Mesenchymal stem cell (in vitro differentiated cells and primary cell): ENCODE data around the gene HS3ST4.

Experiments used
- DNase-seq: peaks from one replicate; pipeline ENCODE4 v3.0.0-alpha.2; 2013
- H2AFZ ChIP-seq: one replicate; pipeline ENCODE4 v1.6.1; 2013; ENCODE audit warnings: low read depth, mild to moderate bottlenecking, control low read depth, inconsistent platforms, low read length, moderate library complexity
- H2AK5ac ChIP-seq: 2 replicates; pipeline ENCODE4 v1.6.1; 2013; ENCODE audit warnings: low read length, moderate library complexity, mild to moderate bottlenecking, inconsistent platforms; ENCODE audit not compliant: severe bottlenecking
- H2BK120ac ChIP-seq: one replicate; pipeline ENCODE4 v1.6.1; 2013; ENCODE audit warnings: low read depth, mild to moderate bottlenecking, inconsistent platforms, low read length, moderate library complexity
- H2BK12ac ChIP-seq, 2 experiments: one replicate each; pipeline ENCODE4 v1.6.1; 2013; ENCODE audit warnings: inconsistent platforms in 2 of 2, low read length in 2 of 2, mild to moderate bottlenecking in 2 of 2, moderate library complexity in 2 of 2, control low read depth in 1 of 2
- H2BK15ac ChIP-seq: one replicate; pipeline ENCODE4 v1.6.1; 2013; ENCODE audit warnings: mild to moderate bottlenecking, low read depth, inconsistent platforms; ENCODE audit not compliant: poor library complexity, severe bottlenecking
- H2BK5ac ChIP-seq: 2 replicates; pipeline ENCODE4 v1.6.1; 2013; ENCODE audit warnings: low read depth, mild to moderate bottlenecking, low read length, control low read depth, inconsistent platforms; ENCODE audit not compliant: poor library complexity, severe bottlenecking
- H3K14ac ChIP-seq, 2 experiments: one replicate each; pipeline ENCODE4 v1.6.1; 2013; ENCODE audit warnings: inconsistent platforms in 2 of 2, low read length in 2 of 2, control low read depth in 1 of 2, mild to moderate bottlenecking in 1 of 2, moderate library complexity in 1 of 2
- H3K18ac ChIP-seq, 2 experiments: one replicate each; pipeline ENCODE4 v1.6.1; 2013; ENCODE audit warnings: inconsistent platforms in 2 of 2, low read length in 2 of 2, control low read depth in 1 of 2, low read depth in 1 of 2, mild to moderate bottlenecking in 1 of 2
- H3K23ac ChIP-seq, 2 experiments: one replicate each; pipeline ENCODE4 v1.6.1; 2013; ENCODE audit warnings: inconsistent platforms in 2 of 2, low read length in 2 of 2, mild to moderate bottlenecking in 2 of 2, moderate library complexity in 2 of 2, control low read depth in 1 of 2
- H3K27ac ChIP-seq: 2 replicates; pipeline ENCODE4 v1.5.1; 2013; ENCODE audit warnings: mild to moderate bottlenecking, moderate library complexity, low read length, control low read depth, inconsistent platforms; ENCODE audit not compliant: poor library complexity, severe bottlenecking
- H3K27me3 ChIP-seq, 2 experiments: 2 replicates each; pipeline versions ENCODE4 v1.6.1 to v1.7.0; 2013; ENCODE audit warnings: low read length in 2 of 2, mild to moderate bottlenecking in 2 of 2, moderate library complexity in 2 of 2, control low read depth in 1 of 2, inconsistent platforms in 1 of 2; ENCODE audit not compliant: control insufficient read depth in 1 of 2, insufficient read depth in 1 of 2
- H3K36me3 ChIP-seq, 2 experiments: 2 replicates each; pipeline versions ENCODE4 v1.6.1 to v1.7.0; 2013; ENCODE audit warnings: low read length in 2 of 2, control low read depth in 1 of 2, inconsistent platforms in 1 of 2, low read depth in 1 of 2, mild to moderate bottlenecking in 1 of 2; ENCODE audit not compliant: insufficient read depth in 2 of 2, control insufficient read depth in 1 of 2
- H3K4ac ChIP-seq, 2 experiments: one replicate each; pipeline ENCODE4 v1.6.1; 2013; ENCODE audit warnings: inconsistent platforms in 2 of 2, low read length in 2 of 2, mild to moderate bottlenecking in 2 of 2, moderate library complexity in 2 of 2, control low read depth in 1 of 2, low read depth in 1 of 2
- H3K4me1 ChIP-seq: 2 replicates; pipeline ENCODE4 v1.6.1; 2013; ENCODE audit warnings: low read depth, low read length, control low read depth; ENCODE audit not compliant: control insufficient read depth, insufficient read depth
- H3K4me2 ChIP-seq: 2 replicates; pipeline ENCODE4 v1.6.1; 2013; ENCODE audit warnings: low read length, mild to moderate bottlenecking, inconsistent platforms; ENCODE audit not compliant: poor library complexity, severe bottlenecking
- H3K4me3 ChIP-seq, 2 experiments: 2 replicates each; pipeline versions ENCODE4 v1.5.1 to v1.7.0; 2013; ENCODE audit warnings: low read length in 2 of 2, mild to moderate bottlenecking in 2 of 2, control low read depth in 1 of 2, low read depth in 1 of 2; ENCODE audit not compliant: insufficient read depth in 1 of 2
- H3K79me1 ChIP-seq: replicated peaks from 2 replicates; pipeline ENCODE4 v1.6.1; 2013; ENCODE audit warnings: mild to moderate bottlenecking, control low read depth, low read length, inconsistent platforms; ENCODE audit not compliant: poor library complexity, severe bottlenecking
- H3K9ac ChIP-seq: 2 replicates; pipeline ENCODE4 v1.7.0; 2013; ENCODE audit warnings: mild to moderate bottlenecking, low read length, moderate library complexity
- H3K9me3 ChIP-seq: 2 replicates; pipeline ENCODE4 v1.7.0; 2013; ENCODE audit warnings: mild to moderate bottlenecking, low read length; ENCODE audit not compliant: control insufficient read depth
- H4K8ac ChIP-seq: one replicate; pipeline ENCODE4 v1.6.1; 2013; ENCODE audit warnings: inconsistent platforms, mild to moderate bottlenecking, low read length, moderate library complexity
- H4K91ac ChIP-seq: one replicate; pipeline ENCODE4 v1.6.1; 2013; ENCODE audit warnings: mild to moderate bottlenecking, low read length, inconsistent platforms
- WGBS: methylation state at CpG from one replicate; pipeline ENCODE4 v1.1.7; 2013; ENCODE audit warnings: mixed read lengths; 5-methylcytosine and 5-hydroxymethylcytosine counted together

HS3ST4 gene

GRCh38 chr16:25832291-25832690, 140.5 kb downstream of the HS3ST4 start:
- Histone ChIP-seq H3K4me2 (no peak overlapping the region), H2BK120ac (no peak overlapping the region), H3K4me1 (no peaks in the 10 kb centered on the region), H3K23ac (no peak overlapping the region), H3K14ac (no peak overlapping the region), H3K27ac (no peak overlapping the region), H4K91ac (no peak overlapping the region), H3K9me3 (no peaks in the 10 kb centered on the region), H4K8ac (no peak overlapping the region), H3K4me3 (no peak overlapping the region), H2BK15ac (no peak overlapping the region), H3K36me3 (no peaks in the 10 kb centered on the region), H2BK12ac (no peak overlapping the region), H2BK5ac (no peak overlapping the region), H3K9ac (no peak overlapping the region), H3K4ac (no peak overlapping the region), H2AFZ (no peak overlapping the region), H2AK5ac (no peak overlapping the region), H3K18ac (no peak overlapping the region), H3K27me3 (peaks cover 0 to 12% of the 10 kb centered on the region in 2 experiments), H3K79me1 (no peaks in the 10 kb centered on the region)
- no peak for DNase-seq
- WGBS, result 90% methylated on average over 2 of the region's 4 CpGs

- Histone ChIP-seq H3K9me3 (no peaks in the 10 kb centered on the region), H4K91ac (no peak overlapping the region), H3K14ac (no peak overlapping the region)
These were observed 142.3 kb downstream of the HS3ST4 start for GRCh38 chr16:25834101-25834500.

GRCh38 chr16:25835126-25835525, 143.4 kb downstream of the HS3ST4 start:
- Histone ChIP-seq H4K8ac (no peak overlapping the region), H3K9ac (no peak overlapping the region), H3K27me3 (peaks cover 0 to 20% of the 10 kb centered on the region in 2 experiments), H2BK12ac (no peak overlapping the region), H3K4me2 (no peak overlapping the region), H2AFZ (no peak overlapping the region), H3K4ac (no peak overlapping the region), H3K18ac (no peak overlapping the region), H2BK5ac (no peak overlapping the region), H3K4me3 (no peak overlapping the region), H3K23ac (no peak overlapping the region), H3K9me3 (no peaks in the 10 kb centered on the region), H2BK15ac (no peak overlapping the region), H3K36me3 (no peaks in the 10 kb centered on the region), H3K79me1 (no peaks in the 10 kb centered on the region), H3K27ac (no peak overlapping the region), H2BK120ac (no peak overlapping the region), H3K14ac (no peak overlapping the region), H2AK5ac (no peak overlapping the region), H3K4me1 (no peaks in the 10 kb centered on the region), H4K91ac (no peak overlapping the region)
- WGBS, result 62% methylated on average over 2 of the region's 2 CpGs
- no peak for DNase-seq

More at GRCh38 chr16:25834101-25834500, 142.3 kb downstream of the HS3ST4 start:
- peaks cover 0 to 20% of the 10 kb centered on the region in 2 experiments for H3K27me3 ChIP-seq
- no peaks in the 10 kb centered on the region for H3K4me1 ChIP-seq
- no peak overlapping the region for H3K4me2 ChIP-seq
- DNase-seq, result no peak
- H3K9ac ChIP-seq, result no peak overlapping the region
- H3K79me1 ChIP-seq, result no peaks in the 10 kb centered on the region
- WGBS, result no CpG with 5 or more reads among the region's 1 CpG
- no peaks in the 10 kb centered on the region for H3K36me3 ChIP-seq
- no peak overlapping the region for H2AK5ac ChIP-seq
- H2BK15ac ChIP-seq, result no peak overlapping the region
- H3K4ac ChIP-seq, result no peak overlapping the region
- H4K8ac ChIP-seq, result no peak overlapping the region
- H2AFZ ChIP-seq, result no peak overlapping the region
- no peak overlapping the region for H2BK120ac ChIP-seq
- H3K27ac ChIP-seq, result no peak overlapping the region
- no peak overlapping the region for H2BK5ac ChIP-seq
- no peak overlapping the region for H2BK12ac ChIP-seq
- H3K23ac ChIP-seq, result no peak overlapping the region
- no peak overlapping the region for H3K18ac ChIP-seq
- H3K4me3 ChIP-seq, result no peak overlapping the region

- no peak overlapping the region for H2AK5ac ChIP-seq
- no peak overlapping the region for H3K27ac ChIP-seq
- peaks cover 0 to 20% of the 10 kb centered on the region in 2 experiments for H3K27me3 ChIP-seq
- no peak overlapping the region for H2BK15ac ChIP-seq
- DNase-seq, result peak; percentile 40
- no peak overlapping the region for H2BK120ac ChIP-seq
- H3K9me3 ChIP-seq, result no peaks in the 10 kb centered on the region
- H3K36me3 ChIP-seq, result no peaks in the 10 kb centered on the region
- H3K4ac ChIP-seq, result no peak overlapping the region
- H3K79me1 ChIP-seq, result no peaks in the 10 kb centered on the region
- H3K4me3 ChIP-seq, result peak overlapping the region in 1 of 2 experiments; percentile 32
- no peak overlapping the region for H2BK12ac ChIP-seq
- no peak overlapping the region for H3K18ac ChIP-seq
- no peaks in the 10 kb centered on the region for H3K4me1 ChIP-seq
- no peak overlapping the region for H3K9ac ChIP-seq
- no peak overlapping the region for H2AFZ ChIP-seq
- H2BK5ac ChIP-seq, result no peak overlapping the region
- no peak overlapping the region for H3K14ac ChIP-seq
- no peak overlapping the region for H4K91ac ChIP-seq
- no peak overlapping the region for H4K8ac ChIP-seq
- H3K23ac ChIP-seq, result no peak overlapping the region
- no peak overlapping the region for H3K4me2 ChIP-seq
- 12% methylated on average over 4 of the region's 6 CpGs for WGBS
These were observed 147.0 kb downstream of the HS3ST4 start for GRCh38 chr16:25838724-25839186.
